K562 (cell line): Measurements from ENCODE around the gene TRANK1. TPM values are rescaled to one million over a fixed set of nuclear protein-coding genes. Genes with fewer than 3 reads are reported as not detected.

ENCODE experiments used
- BCL6 ChIP-seq: fragments of 250-450 bp; sonication (Bioruptor Pico); IDR thresholded peaks from 2 replicates; pipeline ENCODE4 v1.4.0; 2020
- CREM ChIP-seq: IDR thresholded peaks from 2 replicates; pipeline ENCODE4 v1.6.1; 2014; ENCODE audit warnings: antibody characterized with exemption, low read depth
- CTBP1 ChIP-seq: fragments of 450-650 bp; IDR thresholded peaks from 2 replicates; pipeline ENCODE4 v1.6.1; 2016; ENCODE audit warnings: borderline replicate concordance
- FOXA3 ChIP-seq, 2 experiments: fragments of 450-650 bp in 1 of 2; sonication (generic) in 1 of 2; formaldehyde crosslinking; IDR thresholded peaks in 1 of 2; conservative IDR thresholded peaks in 1 of 2; 2 replicates each; pipeline versions ENCODE4 v1.4.0 to v1.8.0; 2020 to 2022; ENCODE audit warnings: mild to moderate bottlenecking in 2 of 2, missing genetic modification reagents in 1 of 2
- FOXK1 ChIP-seq: sonication (generic); formaldehyde crosslinking; IDR thresholded peaks from 2 replicates; pipeline ENCODE4 v1.8.0; 2022; ENCODE audit warnings: missing genetic modification reagents, mild to moderate bottlenecking, borderline replicate concordance
- FOXK2 ChIP-seq, 2 experiments: fragments of 450-650 bp; IDR thresholded peaks in 1 of 2; conservative IDR thresholded peaks in 1 of 2; 2 replicates each; pipeline ENCODE4 v1.6.1; 2016; ENCODE audit warnings: low read depth in 2 of 2, mild to moderate bottlenecking in 1 of 2
- MAFK ChIP-seq: IDR thresholded peaks from 2 replicates; pipeline ENCODE4 v1.6.1; 2011; ENCODE audit warnings: low read length, improper control_type of control experiment
- RAD21 ChIP-seq, 2 experiments: fragments of 250-450 bp in 1 of 2; fragments of 450-650 bp in 1 of 2; sonication (Bioruptor Pico) in 1 of 2; formaldehyde crosslinking in 1 of 2; IDR thresholded peaks in 1 of 2; conservative IDR thresholded peaks in 1 of 2; 2 replicates each; pipeline versions ENCODE4 v1.4.0 to v1.8.0; 2020 to 2022; ENCODE audit warnings: mild to moderate bottlenecking in 2 of 2, moderate library complexity in 1 of 2
- RBM17 ChIP-seq: fragments of 200-400 bp; formaldehyde crosslinking; IDR thresholded peaks from 2 replicates; pipeline ENCODE4 v1.6.1; 2017; ENCODE audit warnings: low read depth, mild to moderate bottlenecking, low read length, borderline replicate concordance
- RUNX1 ChIP-seq: sonication (generic); IDR thresholded peaks from 2 replicates; pipeline ENCODE4 v1.6.1; 2016; ENCODE audit warnings: antibody characterized with exemption, low read depth
- SMC3 ChIP-seq: conservative IDR thresholded peaks from 2 replicates; pipeline ENCODE4 v1.6.1; 2011; ENCODE audit warnings: low read depth, low read length, improper control_type of control experiment; ENCODE audit not compliant: insufficient read depth
- ZC3H8 ChIP-seq: fragments of 450-650 bp; IDR thresholded peaks from 2 replicates; pipeline ENCODE4 v1.6.1; 2017
- ZNF431 ChIP-seq: sonication (generic); formaldehyde crosslinking; IDR thresholded peaks from 2 replicates; pipeline ENCODE4 v1.8.0; 2022; ENCODE audit warnings: mild to moderate bottlenecking, missing genetic modification reagents
- polyA plus RNA-seq, 8 experiments: library from polyadenylated mRNA; depleted of rRNA in 4 of 8; stranded (reverse) in 5 of 8; unstranded in 3 of 8; fragments of >200 nt; fragmentation: Nextera tagmentation in 2 of 8; fragmentation: Illumina TruSeq in 1 of 8; extraction: Ambion mirVana in 2 of 8; extraction: Trizol in 1 of 8; gene quantifications; 2 replicates each; pipeline versions ENCODE4 v1.2.1 to v1.2.3, GENCODE V29; 2011 to 2014; ENCODE audit warnings: inconsistent platforms in 1 of 8, missing spikeins in 1 of 8
- total RNA-seq, 7 experiments: library from RNA; depleted of rRNA in 6 of 7; stranded (reverse); fragments of >200 nt in 6 of 7; fragmentation: Illumina TruSeq in 2 of 7; extraction: Trizol in 2 of 7; gene quantifications; 2 replicates each; pipeline versions ENCODE4 v1.2.1 to v1.2.3, GENCODE V29; 2011 to 2021; ENCODE audit warnings: low replicate concordance in 1 of 7
- TF ChIP-seq, protein P1 (sequence below): sonication (generic); formaldehyde crosslinking; IDR thresholded peaks from 2 replicates; pipeline ENCODE4 v1.8.1; 2023; ENCODE audit warnings: mild to moderate bottlenecking, missing genetic modification reagents, moderate library complexity
- TF ChIP-seq, protein P2 (sequence below): sonication (generic); formaldehyde crosslinking; IDR thresholded peaks from 2 replicates; pipeline ENCODE4 v1.8.1; 2023; ENCODE audit warnings: mild to moderate bottlenecking, missing genetic modification reagents
- TF ChIP-seq, protein P3 (sequence below): sonication (generic); formaldehyde crosslinking; IDR thresholded peaks from 2 replicates; pipeline ENCODE4 v1.8.1; 2023; ENCODE audit warnings: mild to moderate bottlenecking, missing genetic modification reagents
- TF ChIP-seq, protein P4 (sequence below): fragments of 450-650 bp; IDR thresholded peaks from 2 replicates; pipeline ENCODE4 v1.6.1; 2016

TRANK1 gene
- total and polyA plus RNA-seq, 9 of the 15 experiments (the other 6 are each of a cell fraction or from before 2014, with no cell fraction given) = 0.41 to 5.3 (median 2.1) TPM

DNA sequence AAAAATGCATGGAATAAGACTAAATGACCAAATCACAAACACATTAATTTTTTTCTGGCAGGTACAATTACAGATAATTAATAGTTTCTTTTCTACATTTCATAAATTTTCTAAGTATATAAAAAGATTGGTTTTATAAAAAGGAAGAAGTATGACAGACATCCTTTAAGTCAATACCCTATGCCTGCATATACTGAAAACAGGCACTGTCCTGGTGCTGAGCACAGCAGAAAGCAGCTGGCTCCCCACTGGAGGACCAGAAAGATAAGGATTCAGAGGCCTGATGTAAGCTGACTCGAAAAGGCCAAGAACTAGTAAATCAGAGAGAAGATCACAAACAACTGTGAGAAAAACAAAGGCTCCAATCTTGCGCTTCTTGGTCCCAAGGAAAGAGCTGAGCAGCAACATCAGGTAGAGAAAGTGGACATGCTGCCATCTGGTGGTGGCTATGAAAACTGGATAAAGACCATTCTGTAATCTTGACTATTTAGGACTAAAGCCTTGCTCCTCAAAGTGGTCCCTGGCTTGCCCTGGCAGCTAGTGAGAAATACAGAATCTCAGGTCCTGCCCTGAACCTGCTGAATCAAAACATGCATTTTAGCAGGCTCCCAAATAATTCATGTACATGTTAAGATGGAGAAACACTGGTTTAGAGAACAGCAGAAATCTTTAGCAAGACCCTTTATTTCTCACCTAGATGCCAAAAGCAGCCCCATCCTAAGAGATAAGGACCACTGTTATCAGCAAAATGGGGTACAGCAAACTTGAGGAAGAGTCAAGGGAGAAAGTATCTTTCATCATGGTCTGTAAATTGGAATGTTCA lies 76.0 kb downstream of the TRANK1 start (continued):
- TF ChIP-seq, protein P1, sequence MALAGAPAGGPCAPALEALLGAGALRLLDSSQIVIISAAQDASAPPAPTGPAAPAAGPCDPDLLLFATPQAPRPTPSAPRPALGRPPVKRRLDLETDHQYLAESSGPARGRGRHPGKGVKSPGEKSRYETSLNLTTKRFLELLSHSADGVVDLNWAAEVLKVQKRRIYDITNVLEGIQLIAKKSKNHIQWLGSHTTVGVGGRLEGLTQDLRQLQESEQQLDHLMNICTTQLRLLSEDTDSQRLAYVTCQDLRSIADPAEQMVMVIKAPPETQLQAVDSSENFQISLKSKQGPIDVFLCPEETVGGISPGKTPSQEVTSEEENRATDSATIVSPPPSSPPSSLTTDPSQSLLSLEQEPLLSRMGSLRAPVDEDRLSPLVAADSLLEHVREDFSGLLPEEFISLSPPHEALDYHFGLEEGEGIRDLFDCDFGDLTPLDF (CRISPR knock-in tag) = peak; percentile 63; the same call in 1 of the 2 replicates
- TF ChIP-seq RAD21 (CRISPR knock-in tag; conservative IDR thresholded peaks at IDR 0.05 in 1 of 2, IDR thresholded peaks at IDR 0.05 in 1 of 2) (peak; percentile 83 to 85), RUNX1 (no peak), ZC3H8 (no peak), SMC3 (peak; percentile 74; the same call in 1 of the 2 replicates), ZNF431 (CRISPR knock-in tag) (no peak), FOXK1 (CRISPR knock-in tag) (0 out of 2 replicates have a peak, but pooled peaks have one; percentile 49), CTBP1 (peak; percentile 54; the same call in 1 of the 2 replicates), FOXK2 (conservative IDR thresholded peaks at IDR 0.05 in 1 of 2, IDR thresholded peaks at IDR 0.05 in 1 of 2; ENCODE audit: low read depth in 2 of 2) (0 out of 4 replicates have a peak, but pooled peaks of 1 of the 2 experiments have one; percentile 12), MAFK (peak; percentile 38; the same call in 1 of the 2 replicates), CREM (no peak), FOXA3 (CRISPR knock-in tag; conservative IDR thresholded peaks at IDR 0.05 in 1 of 2, IDR thresholded peaks at IDR 0.05 in 1 of 2) (peak in 1 of 2 experiments; percentile 7; a peak in 1 of 4 replicates), BCL6 (CRISPR knock-in tag) (no peak), RBM17 (no peak)
- TF ChIP-seq, protein P2, sequence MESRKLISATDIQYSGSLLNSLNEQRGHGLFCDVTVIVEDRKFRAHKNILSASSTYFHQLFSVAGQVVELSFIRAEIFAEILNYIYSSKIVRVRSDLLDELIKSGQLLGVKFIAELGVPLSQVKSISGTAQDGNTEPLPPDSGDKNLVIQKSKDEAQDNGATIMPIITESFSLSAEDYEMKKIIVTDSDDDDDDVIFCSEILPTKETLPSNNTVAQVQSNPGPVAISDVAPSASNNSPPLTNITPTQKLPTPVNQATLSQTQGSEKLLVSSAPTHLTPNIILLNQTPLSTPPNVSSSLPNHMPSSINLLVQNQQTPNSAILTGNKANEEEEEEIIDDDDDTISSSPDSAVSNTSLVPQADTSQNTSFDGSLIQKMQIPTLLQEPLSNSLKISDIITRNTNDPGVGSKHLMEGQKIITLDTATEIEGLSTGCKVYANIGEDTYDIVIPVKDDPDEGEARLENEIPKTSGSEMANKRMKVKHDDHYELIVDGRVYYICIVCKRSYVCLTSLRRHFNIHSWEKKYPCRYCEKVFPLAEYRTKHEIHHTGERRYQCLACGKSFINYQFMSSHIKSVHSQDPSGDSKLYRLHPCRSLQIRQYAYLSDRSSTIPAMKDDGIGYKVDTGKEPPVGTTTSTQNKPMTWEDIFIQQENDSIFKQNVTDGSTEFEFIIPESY (CRISPR knock-in tag) = no peak
- TF ChIP-seq, protein P3, sequence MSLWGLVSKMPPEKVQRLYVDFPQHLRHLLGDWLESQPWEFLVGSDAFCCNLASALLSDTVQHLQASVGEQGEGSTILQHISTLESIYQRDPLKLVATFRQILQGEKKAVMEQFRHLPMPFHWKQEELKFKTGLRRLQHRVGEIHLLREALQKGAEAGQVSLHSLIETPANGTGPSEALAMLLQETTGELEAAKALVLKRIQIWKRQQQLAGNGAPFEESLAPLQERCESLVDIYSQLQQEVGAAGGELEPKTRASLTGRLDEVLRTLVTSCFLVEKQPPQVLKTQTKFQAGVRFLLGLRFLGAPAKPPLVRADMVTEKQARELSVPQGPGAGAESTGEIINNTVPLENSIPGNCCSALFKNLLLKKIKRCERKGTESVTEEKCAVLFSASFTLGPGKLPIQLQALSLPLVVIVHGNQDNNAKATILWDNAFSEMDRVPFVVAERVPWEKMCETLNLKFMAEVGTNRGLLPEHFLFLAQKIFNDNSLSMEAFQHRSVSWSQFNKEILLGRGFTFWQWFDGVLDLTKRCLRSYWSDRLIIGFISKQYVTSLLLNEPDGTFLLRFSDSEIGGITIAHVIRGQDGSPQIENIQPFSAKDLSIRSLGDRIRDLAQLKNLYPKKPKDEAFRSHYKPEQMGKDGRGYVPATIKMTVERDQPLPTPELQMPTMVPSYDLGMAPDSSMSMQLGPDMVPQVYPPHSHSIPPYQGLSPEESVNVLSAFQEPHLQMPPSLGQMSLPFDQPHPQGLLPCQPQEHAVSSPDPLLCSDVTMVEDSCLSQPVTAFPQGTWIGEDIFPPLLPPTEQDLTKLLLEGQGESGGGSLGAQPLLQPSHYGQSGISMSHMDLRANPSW (CRISPR knock-in tag) = 0 out of 2 replicates have a peak, but pooled peaks have one; percentile 39
- TF ChIP-seq, protein P4, sequence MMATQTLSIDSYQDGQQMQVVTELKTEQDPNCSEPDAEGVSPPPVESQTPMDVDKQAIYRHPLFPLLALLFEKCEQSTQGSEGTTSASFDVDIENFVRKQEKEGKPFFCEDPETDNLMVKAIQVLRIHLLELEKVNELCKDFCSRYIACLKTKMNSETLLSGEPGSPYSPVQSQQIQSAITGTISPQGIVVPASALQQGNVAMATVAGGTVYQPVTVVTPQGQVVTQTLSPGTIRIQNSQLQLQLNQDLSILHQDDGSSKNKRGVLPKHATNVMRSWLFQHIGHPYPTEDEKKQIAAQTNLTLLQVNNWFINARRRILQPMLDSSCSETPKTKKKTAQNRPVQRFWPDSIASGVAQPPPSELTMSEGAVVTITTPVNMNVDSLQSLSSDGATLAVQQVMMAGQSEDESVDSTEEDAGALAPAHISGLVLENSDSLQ = no peak
